NCI-H82 treated with DMSO at 0.1 percent for 48 hours (cell line): ENCODE measurements around the gene CDC45.
"Not testable (repeated sequence)": the region's sequence is repeated elsewhere in the genome, so short reads cannot be mapped to it uniquely, and the experiment has no call there.

Experiments
- DNase-seq: peaks from one replicate; lab custom pipeline; 2025; ENCODE audit not compliant: unreplicated experiment; lab: John Stamatoyannopoulos, UW

Gene CDC45

GRCh38 chr22:19479355-19480172 is at the start of gene CDC45:
Gene CDC45 (plus strand): TSS chr22:19479920. CDS start chr22:19479969, 49 bp downstream.
- peak; percentile 94 for DNase-seq

- no peak for DNase-seq
Measured at GRCh38 chr22:19429950-19430889, 49.5 kb upstream of the CDC45 start.

DNA sequence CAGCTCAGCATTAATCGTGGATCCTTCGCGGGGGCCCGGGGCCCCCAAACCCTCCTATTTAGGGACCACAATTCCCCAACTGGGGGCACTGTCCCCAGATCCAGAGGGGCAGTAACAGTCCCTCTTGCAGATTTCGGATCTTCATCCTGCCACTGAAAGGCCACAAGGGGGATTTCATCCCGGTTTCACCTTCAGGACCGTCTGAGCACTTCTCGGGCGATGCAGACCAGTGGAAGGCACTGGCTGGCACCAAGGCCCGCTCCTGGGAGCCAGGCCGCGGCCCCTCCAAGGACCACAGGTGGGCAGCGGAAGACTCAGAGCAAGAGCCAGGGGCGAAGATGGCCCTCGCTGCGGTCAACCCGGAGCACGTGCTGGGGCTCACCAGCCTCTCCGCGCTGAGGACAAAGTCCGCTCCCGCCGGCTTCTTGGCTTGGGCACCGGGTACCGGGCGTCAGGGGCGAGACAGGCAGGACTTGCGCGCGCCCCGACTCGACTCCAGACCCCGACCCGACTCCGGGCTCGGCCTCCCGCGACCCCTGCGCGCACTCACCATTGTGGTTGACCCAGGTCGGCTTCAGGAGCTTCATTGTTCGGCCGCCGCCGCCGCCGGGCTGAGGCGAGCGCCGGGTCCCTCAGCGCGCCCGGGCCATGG is 48.7 kb upstream of the CDC45 start:
- DNase-seq, result no peak

GRCh38 chr22:19431649-19432132 is 48.0 kb upstream of the CDC45 start, which contains the start of gene HIRA:
Gene HIRA (minus strand): TSS chr22:19431733. CDS start chr22:19431476, 257 bp downstream.
- DNase-seq, result no peak

DNA sequence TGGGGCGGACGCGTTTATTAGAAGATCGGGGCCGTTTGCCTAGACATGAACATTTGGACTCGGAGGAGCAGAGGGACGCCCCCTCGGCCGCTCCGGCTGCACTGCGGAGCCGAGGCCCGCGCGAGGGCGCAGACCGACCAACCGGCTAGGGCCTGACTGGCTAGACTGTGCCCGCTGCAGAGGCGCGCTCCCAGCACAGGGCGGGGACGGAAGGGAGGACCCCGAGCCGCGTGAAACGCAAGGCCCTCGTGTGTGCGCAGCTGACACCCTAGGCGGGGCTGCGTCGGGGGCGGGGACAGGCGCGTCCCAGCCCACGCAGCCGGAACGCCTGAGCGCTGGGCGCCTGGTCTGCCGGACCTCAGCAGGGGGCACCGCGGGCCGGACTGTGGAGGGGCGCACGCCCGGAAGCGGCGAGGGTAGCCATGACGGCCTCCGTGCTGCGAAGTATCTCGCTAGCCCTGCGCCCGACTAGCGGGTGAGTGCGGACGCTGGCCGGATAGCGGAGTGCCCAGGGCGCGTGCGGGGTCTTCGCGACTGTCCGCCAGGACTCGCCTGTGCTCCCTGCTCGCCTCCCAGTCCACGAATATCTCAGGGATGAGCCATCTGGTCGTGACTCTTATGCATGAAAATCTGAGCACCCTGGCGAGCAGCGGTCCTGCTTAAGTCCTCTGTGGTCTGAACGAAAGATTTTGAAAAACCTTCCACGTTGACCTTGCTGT is 47.4 kb upstream of the CDC45 start, which contains the start of gene MRPL40:
MRPL40 (plus strand) TSS at position 413 of the 719 bp plus-strand sequence; CDS start at position 423, 10 bp downstream.
- DNase-seq, result peak; percentile 67

DNA sequence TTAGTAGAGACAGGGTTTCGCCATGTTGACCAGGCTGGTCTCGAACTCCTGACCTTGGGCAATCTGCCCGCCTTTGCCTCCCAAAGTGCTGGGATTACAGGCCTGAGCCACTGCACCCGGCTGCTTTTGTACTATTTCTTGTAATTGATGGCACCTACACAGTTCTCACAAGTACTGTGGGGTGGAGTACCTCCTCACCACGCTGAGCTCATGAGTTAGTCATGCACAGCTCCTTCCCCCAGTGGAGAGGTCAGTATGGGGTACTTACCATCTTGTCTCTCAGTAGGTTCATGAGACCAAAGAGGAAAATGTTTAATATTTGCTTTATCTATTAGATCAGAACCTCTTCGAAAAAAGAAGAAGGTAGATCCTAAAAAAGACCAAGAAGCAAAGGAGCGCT is 45.3 kb upstream of the CDC45 start:
- no peak for DNase-seq

DNA sequence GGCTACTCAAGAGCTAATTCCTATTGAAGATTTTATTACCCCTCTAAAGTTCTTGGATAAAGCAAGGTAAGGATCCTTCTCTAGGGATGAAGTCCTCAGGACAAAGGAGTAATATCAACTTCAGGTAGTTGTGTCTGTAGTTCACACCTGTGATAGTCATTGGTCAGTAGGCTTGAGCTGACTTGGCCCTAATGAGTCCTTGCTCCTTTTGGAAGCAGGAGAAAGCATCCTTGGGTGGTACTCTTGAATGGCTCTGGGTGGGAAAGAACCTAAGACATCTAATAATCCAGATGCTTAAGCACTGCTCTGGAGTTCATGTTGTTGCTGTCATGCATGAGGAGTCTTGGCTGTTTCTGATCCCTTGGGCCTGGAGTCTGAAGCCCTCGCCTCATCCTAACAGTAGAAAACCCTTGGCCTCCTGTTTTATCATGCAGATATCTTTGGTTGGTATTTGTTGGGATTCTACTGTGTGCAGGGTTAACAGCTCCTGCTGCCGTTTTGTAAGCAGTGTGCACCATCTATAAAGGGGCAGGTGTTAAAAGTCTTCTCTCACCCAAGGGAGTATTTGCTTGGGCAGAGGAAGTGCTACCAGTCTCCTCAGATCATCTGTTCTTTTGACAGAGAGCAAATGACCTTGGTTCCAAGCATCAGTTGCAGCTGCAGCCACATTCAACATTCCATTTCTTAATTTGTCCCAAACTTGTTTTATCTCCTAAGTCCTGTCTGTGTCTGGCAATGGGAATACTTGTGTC is 44.7 kb upstream of the CDC45 start:
- DNase-seq, result no peak

GRCh38 chr22:19436444-19437161 is 43.1 kb upstream of the CDC45 start:
- DNase-seq, result not testable (repeated sequence)

GRCh38 chr22:19438298-19438697 is 41.4 kb upstream of the CDC45 start:
- DNase-seq, result no peak

- no peak for DNase-seq
Measured at GRCh38 chr22:19440411-19441195, 39.1 kb upstream of the CDC45 start.

DNA sequence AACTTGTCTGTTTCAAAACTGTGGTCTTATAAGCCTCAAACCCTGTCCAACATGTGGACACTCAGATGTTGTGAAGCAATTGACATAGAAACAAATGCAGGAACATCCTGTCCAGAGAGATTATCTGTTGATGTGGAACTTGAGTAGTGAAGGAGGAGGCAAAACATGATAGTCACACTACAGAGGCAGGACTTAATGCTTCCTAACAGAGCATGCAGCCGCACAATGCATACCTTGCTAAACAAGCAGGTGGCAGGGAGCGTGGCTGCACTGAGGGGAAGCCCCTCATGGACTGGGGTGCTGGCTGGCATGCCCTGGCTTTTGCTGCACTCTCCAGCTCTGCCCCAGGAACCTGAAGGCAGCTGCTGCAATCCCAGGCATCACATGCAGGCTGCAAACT is 37.6 kb upstream of the CDC45 start:
- DNase-seq, result no peak

- DNase-seq, result no peak
Measured at GRCh38 chr22:19443544-19444211, 36.0 kb upstream of the CDC45 start.

- not testable (repeated sequence) for DNase-seq
Measured at GRCh38 chr22:19445279-19445982, 34.3 kb upstream of the CDC45 start.

DNA sequence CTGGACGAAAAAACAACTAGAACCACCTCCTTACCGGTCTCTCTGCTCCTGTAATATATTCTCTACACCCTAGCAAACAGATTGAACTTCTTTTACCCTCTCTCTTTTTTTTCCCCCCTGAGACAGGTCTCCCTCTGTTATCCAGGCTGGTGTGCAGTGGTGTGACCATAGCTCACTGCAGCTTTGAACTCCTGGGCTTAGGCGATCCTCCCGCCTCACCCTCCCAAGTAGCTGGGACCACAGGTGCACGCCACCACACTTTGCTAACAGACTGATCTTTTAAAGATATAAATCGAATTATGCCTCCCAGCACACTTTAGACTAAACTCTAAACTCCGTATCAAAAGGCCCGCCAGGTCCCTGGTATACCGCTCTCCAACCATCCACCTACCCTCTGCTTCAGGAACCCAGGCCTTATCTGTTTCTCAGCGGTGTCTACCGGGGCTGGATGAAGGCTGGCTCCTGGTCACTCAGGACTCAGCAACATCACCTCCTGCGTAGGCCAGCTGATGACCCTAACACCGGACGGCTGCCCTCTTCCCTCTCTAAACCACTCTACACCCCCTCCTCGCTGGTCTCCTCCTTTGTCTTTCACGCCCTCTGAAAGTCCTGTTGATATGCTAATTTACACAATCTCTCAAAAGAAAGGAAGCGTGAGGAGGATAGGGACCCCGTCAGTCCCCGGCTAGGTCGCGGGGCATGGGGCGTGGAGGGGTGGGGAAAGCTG is 33.0 kb upstream of the CDC45 start:
- no peak for DNase-seq

DNA sequence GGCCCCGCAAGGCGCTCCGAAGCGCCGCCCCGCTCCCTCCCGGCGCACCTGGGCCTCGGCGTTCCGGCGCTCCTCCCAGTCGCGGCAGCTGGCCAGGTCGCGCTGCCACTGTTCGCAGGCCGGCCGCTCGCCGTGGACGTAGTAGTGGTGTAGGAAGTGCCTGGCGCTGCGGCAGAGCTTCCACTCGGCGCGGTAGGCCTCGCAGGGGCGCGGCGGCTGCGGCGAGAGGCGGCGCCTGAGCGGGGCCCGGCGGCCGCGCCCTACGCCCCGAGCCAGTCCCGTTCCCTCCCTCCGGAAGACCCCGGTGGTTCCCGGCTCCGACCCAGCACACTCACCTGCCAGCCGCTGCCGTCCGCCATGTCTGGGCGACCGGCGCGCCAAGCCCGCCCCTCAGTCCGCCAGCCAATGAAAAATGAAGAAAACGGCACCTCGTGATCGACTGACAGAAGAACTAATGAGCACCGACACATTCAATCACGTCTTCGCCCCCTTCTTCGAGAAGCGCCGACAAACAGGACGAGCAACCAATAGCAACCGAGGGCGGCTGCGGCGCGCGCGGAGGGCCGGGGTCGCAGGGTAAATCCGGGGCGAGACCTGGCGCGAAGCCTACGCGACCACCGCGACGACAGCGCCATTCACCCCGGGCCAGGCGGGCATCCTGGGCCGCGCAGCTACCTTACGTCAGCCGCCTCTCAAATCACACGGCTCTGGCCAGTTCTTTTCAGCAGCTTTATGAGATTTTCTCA is 32.2 kb upstream of the CDC45 start, which contains the start of gene C22orf39:
C22orf39 (minus strand) TSS at position 382 of the 746 bp plus-strand sequence; CDS start at position 359, 23 bp downstream.
- DNase-seq, result peak; percentile 85
